Stimulated activated CD8-positive, alpha-beta memory T cell treated with anti-CD3 and anti-CD28 coated beads, Interleukin-15, amount 100 ng/mL, for 1 hour (primary cell): Measurements from ENCODE around the gene NGF.

Experiments used
- DNase-seq: peaks from one replicate; pipeline ENCODE4 v3.0.0-alpha.2; 2020; ENCODE audit warnings: low read depth

The NGF gene

DNA sequence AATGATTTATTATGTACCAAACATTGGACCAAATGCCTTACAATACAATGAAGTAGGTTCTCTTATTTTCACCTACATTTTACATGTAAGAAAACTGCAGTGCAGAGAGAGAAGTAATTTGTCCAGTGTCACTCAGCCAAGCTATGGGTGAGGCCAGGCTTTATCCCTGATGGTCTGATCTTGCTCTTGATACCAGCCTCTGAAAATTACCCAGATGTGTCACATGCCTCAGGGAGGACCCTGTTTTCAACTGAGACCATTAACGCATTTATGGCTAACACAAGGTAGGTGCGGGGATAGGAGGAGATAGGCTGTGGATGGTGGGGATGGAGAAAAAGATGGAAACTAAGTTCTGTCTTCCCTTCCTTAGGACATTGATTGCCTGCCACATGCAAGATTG lies 56.9 kb downstream of the NGF start:
- DNase-seq: no peak

DNA sequence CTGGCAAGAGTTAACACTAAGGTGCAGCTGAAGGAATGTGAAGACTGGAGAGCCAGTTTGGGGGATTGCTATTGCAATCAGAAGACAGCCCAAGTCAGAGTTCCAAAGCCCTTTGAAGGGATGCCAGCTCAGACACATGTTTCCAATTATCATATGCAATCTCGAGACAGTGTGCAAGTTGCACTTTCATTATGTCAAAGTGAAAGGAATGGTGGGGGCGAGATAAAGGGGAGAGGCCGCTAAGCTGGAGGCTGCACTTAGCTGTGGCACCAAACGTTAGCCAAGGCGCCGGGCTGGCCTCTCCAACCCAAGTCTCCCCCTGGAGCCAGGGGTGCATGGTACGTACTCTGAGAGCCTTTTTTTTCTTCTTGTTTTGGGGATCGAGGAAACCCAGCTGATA lies 58.0 kb downstream of the NGF start:
- no peak for DNase-seq

DNA sequence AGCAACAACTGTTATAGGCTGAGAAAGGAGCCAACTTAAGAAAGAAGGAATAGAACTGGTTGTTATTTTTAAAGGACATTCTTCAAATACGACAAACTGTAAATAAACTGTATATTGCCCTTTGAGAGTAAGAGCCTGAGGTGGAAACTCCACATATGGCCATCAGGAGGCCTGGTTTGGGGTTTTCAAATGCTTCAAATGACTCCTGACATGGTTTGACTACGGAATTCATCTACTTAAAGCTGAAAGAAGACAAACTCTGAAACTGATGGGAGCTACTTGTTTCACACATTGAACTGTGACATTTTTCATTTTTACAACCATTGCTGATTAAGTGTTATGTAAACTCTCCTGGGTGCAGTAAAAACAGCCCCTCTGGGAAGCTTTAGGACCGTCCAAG lies 59.8 kb downstream of the NGF start:
- no peak for DNase-seq

DNA sequence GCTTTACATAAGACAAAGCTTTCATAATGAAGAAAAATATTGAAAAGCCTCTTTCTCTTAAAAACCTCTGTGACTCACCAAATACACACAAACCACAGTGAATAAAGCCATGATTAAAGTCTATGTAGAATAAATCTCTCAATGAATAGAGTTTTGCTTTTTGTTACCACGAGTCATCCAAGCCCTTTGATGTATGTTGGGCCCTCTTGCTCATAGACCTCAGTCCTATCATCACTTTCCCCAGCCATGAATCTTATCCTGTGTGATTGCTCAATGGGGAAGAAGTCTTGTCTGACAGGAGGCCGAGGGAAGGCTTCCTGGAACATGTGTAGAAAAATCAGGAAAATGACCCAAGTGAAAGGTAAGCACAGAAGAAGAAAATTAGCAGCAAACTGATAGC lies 60.8 kb downstream of the NGF start:
- no peak for DNase-seq

DNA sequence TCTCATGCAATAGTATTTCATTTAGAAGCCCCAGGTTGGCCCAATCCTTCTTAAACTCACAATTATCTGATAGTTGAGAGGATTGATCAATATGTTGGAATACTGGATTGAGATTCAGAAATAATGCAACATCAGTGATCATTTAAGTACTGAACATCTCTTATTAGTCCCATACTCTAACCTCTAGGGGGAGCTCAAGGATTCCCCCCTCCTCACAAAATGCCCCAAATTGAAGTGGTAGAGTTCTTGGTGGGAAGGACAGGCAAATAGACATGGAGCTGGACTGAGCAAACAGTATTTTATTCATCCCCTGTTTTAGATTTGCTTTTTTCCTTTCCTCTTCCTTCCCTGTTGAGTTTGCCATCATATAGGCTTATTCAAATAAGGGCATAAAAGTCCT lies 62.8 kb downstream of the NGF start:
- DNase-seq: no peak

DNA sequence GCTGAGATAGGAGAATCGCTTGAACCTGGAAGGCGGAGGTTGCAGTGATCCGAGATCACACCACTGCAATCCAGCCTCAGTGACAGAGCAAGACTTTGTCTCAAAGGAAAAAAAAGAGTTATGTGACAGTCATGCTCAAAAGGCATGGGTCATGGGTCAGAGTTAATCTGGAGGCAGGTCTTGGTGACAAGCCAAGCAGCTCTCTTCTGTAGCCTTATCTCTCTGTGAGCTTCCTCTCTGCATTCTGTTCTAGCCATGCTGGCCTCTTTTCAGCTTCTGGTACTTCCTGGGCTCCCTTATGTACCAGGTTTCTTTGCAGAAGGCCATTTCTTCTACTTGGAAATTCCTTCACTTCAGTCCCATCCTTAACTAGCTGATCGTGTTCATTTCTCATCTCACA lies 63.6 kb downstream of the NGF start:
- no peak for DNase-seq

DNA sequence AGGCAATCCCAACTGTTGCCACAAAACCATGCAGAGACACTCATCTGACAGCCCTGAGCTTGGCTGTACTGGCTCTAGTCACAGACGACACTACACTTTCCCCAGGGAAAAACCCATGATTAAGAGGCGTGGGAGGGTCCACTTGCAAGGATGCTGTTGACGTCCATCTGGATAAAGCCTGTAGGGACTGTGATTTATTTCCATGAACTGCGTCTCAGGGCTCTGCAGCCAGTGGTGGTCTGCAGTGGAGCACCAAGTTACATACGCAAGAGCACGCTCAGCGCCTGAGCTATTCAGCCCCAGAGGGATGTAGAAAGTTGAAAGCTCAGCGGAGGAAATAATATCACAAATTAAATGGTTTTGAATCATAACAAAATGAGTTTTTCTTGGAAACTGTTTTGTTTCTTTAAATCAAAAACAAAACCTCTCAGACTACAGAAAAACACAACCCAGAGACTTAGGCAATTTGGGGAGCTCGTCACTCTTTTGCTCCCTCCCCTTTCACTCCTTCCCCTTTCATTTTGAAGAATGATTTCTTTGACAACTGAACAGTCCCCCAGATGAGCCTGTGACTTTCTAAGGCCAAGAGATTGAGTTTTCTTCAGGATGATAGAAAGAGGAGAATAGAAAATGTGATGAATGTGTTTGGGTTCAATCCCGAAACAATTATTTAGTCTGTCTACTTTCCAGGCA lies 71.2 kb downstream of the NGF start:
- no peak for DNase-seq

DNA sequence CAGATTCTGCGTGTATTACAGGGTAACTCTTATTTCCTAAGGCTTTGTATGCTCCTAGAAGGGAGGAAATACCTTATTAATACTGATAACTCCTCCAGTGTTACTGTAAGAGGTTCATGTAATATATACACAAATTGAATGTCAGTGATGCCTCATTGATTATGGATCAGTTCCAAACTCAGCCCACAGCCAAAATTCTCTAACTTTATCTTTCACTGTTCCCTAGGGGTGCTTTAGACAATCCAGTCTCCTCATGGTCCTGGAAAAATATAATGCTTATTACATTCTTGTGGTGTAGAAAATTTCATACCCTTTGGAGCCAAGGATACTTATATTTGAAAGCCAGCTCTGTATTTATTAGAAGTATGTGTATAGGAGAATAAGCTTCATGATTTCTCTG lies 73.0 kb downstream of the NGF start:
- no peak for DNase-seq

DNA sequence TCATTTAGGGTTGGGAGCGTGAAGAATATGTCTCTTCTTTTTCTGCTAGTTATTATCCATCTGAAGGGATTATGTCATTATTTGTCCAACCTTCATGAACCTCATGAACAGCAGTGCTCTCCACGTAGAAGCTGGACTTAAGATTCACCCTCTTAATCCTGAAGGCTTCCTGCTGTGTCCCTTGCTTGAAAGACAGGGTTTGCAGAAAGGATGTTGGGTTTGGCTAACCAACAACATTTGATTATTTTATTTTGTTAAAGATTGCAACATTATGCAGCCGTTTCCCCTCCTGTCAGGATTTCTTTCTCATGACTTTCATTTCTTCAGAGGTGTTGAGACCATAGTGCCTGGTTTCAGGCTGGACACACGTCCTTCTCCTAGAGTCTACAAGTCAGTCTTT lies 75.2 kb downstream of the NGF start:
- no peak for DNase-seq

DNA sequence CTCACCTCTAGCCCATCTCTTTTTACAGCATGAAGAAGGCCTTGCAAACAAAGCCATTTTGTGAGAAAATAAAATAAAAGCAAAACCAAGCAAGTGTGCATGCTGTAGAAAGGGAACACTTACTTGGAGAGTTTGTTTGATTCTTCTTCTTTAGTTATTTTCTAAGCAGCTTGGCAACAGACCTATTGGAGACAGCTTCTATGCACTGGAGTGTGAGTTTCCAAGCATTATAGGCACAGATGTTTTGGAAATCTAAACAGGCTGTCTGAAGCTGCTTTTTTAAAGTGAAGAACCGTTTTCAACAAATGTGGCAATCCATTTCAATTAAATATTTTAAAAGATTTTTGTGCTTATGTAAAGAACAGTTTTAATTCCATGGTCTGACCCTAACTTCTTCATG lies 76.6 kb downstream of the NGF start:
- no peak for DNase-seq

DNA sequence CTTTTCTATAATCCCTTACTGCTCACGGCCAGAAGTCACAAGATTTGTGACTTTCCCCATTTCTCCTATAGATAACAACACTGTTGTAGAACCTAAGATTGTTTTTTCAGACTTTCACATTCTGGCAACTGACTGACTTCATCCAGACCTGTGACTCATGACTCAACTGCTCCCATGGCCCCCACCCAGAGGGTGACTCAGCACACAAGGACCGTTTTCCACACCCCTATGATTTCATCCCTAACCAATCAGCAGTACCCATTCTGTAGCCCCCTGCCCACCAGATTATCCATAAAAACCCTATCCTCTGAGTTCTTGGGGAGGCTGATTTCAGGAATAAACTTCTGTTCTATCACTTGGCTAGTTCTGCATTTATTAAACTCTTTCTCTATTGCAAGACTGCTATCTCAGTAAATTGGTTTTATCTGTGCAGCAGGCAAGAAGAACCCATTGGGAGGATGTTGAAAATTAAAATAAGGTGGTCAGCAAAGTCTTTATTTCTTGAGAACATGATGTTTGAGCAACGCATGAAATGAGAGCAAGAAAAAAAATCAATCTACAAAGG lies 79.7 kb downstream of the NGF start:
- no peak for DNase-seq

DNA sequence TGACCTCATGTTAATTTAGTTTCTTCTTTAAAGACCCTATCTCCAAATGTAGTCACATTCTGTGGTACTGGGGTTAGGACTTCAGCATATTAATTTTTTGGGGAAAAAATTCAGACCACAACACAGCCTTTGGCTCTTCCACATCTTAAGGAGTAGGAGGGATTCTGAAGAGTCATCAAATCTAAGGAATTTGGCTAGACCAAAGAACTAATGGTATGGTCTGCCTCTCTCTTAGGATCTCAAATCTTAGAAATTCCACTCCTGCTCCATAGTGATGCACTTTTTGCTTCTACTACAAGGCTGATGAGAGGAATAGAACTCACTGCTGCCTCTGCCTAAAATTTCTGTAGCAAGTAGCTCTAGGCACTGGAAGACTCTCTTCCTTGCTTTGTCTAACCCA lies 80.5 kb downstream of the NGF start:
- DNase-seq: no peak

DNA sequence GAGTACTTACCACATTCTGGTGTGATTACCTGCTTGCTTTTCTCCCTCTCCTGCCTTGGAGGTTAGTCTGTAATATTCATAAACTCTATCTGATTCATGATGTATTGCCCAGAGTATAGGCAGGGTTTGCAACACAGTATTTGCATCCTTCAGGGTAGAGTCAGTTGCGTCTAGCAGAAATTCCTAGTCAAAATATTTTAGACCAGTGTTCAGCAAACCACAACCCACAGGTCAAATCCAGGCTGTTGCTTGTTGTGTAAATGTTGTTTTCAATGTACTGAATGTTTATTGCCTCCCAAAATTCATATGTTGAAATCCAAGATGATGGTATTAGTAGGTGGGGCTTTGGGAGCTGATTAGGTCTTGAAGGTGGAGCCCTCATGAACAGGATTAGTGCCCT lies 82.9 kb downstream of the NGF start:
- DNase-seq: no peak

DNA sequence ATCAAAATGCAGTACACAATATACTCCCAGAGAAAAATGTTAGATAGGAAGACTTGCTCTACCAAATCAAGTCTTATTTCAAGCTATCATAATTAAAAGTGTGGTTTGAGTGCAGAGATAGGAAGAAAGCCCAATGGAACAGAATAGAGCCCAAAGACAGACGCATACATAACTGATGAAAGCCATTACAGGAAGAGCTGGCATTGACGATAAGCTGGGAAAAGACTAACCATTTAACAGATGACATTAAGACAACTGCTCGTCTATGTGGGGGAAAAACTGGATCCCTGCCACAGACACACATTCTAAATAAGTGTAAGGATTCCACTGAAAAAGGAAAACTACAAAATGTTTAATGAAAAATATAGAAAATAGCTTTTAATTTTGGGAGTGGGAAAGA lies 85.5 kb downstream of the NGF start:
- no peak for DNase-seq

DNA sequence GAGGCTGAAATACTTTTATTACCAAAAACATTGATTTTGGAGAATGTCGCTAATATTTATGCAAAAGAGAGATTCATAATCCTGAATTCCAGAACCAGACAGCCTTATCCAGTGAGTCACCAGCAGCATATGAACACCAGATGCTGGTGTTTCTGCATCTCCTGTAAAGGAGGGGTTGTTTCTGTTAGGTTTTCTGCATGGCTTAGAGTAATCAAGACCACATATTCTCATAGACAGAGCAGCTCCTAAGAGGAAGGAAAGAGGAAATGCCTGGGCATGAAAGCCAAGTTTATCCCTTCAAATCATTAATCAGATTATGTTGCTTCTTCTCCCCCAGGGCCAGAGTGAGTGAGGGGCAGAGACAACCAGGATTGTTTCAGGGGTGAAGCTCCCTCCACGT lies 86.2 kb downstream of the NGF start:
- no peak for DNase-seq

DNA sequence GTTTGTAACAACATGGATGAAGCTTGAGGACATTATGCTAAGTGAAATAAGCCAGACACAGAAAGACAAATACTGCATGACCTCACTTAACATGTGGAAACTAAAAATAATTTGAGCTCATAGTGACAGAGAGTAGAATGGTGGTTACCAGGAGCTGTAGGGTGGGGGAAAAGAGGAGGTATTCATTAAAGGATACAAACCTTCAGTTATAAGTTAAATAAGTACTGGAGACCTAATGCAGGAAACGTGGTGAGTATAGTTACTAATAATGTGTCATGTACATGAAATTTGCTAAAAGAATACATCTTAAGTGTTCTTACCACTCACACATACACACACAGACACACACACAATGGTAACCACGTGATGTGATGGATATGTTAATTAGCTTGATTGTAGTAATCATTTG lies 86.7 kb downstream of the NGF start:
- DNase-seq: no peak

DNA sequence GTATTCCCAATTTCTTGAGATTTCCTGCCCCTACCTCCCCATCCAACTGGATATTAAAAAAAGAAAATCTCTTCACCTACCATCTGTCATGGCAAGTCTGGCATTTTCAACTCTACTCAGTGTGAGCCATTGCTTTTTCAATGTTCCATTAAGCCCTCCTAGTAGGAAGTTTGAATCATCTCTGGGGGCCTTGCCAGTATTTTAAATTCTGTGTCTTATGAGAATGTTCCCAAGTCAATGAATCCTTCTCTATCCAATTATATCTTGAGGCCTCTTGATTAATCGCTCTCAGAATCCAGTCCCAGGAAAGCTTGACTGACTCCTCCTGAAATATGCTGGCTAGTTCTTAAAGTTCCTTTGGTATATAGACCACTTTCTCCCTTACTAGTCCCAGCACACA lies 91.5 kb downstream of the NGF start:
- no peak for DNase-seq

DNA sequence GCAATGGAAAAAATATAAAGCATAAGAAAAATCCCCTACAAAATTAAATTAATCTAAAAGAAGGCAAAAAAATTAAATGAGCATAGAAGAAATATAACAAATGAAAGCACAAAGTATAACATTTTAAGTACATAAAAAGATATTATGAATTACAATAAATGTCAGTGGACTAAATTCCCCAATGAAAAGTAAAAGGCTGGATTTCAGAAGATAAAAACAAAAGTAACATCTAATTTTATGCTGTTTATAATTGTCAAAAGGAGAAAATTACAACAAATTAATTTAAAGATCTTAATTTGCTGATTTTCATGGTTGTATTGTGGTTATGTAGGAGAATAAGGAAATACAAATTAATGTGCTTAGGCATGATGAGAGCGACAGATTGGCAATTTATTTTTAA lies 92.8 kb downstream of the NGF start:
- DNase-seq: no peak

DNA sequence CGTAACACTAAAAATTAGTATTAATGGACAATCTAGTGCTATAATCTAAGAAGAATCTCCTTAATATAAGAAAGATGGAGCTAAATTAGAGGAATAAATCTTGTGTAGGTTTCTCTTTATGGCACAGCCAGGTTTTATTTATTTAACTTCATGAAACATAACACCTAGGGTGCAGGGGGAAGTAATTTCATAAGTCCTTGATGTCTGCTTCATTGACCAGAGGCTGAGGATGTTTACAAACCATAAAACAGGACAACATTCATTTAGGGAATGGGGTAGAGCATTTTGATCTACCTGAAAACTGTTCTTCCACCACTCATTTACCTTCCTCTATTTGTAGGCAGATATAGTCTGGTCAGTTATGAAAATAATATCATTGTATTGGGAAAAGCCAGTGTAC lies 95.5 kb downstream of the NGF start:
- no peak for DNase-seq

DNA sequence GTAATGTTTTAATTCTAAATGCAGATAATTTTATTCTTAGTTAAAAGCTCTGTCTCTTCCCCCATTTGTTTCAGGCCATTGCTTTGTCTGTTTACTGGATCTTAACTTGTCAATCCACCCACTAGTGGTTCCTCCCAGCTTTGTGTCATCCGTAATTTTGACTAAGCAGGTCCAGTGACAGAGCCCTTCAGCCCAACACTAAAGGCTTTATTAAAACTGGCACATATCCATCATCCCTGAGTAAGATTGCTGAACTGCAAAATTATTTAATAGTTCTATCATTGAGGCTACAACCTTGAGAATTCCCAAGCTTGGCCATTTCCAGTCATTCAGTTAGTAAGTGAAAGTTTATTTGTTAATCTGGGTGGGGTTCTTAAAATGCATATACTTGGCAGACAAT lies 96.7 kb downstream of the NGF start:
- no peak for DNase-seq

DNA sequence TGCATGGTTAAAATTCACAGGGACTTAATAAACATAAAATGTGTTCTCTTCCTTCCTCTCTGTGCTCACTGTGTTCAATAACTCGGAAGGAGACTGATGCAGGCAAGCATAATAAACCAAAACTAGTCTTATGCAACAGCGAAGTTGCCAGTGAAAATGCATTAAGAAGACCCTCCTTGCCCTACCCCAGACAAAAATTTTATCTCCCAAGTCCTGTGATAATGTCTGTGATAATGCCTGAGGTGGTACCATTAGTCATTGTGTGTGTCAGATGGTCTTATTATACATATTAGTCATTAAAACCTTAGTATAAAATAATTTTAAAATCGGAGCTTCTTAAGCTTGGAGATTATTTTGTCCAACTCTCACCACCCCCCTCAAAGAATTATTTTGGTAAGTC lies 97.8 kb downstream of the NGF start:
- no peak for DNase-seq

DNA sequence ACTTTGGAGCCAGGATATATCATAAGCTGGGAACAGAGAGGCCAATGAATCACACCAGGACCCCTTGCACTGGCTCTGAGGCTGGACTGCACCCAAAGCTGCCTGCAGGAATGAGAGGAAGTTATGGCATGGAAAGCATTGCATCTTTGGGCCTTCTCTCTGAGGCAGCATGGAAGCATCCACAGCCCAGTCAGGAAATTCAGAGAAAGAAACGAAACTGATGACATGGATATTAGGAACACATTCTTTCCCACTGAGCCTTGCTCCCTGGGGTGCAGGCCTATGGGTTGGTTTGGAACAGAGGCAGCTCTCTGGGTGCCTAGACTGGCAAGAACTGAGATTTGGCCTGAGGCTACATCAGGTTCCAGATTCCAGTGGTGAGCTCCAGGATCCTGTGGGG lies 98.6 kb downstream of the NGF start:
- no peak for DNase-seq

DNA sequence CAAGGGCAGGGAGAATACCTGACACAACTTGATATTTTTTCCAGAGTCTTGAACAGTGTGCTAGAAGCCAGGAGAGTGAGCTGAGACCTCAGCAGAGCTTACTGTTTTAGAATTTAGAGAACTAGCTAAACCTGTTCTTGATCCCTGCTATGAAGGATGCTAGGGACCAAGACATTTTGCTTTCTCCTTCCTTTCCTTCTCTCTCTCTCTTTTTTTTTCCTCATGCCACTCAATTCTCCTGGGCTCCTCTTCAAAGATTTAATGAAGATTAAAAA lies 99.0 kb downstream of the NGF start:
- DNase-seq: no peak

DNA sequence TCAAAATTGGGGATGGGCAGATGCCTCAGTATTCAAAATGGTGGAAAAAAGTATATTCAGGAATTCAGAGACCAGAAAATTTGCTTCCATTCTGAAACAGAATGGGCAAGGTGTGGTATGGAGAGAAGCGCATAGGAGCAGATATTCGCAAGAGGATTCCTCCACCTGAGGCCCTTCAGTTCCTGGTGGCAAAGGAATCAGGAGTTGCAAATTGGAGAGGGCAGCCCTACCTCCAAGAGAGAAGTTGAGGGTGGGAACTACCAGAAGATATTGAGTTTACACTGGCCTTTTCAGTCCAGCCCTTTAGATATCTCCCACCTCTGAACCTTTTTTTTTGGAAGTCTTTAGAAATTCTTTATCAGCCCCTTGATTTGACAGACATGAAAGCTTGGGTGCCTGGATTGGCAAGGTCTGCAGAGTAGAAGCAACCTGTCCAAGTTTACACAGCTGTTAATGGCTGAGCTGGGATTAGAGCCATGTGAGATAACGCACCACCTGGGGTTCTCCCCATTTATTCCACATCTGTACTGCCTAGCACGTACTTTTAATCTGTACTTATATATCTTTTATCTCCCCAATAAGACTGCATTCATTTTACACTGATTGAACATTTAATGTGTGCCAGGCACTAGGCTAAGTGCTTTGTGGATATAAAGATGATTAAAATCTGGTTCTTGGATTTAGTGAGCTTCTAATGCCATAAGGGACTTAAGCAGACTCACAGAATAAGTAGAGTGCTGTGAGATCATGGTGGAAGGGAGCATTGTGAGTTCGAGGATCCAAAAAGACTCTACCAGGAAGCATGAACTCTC lies 99.5 kb downstream of the NGF start:
- no peak for DNase-seq
